Cardiac septum (tissue), 1 donor: ENCODE data around the gene C2orf81. TPM values are rescaled to one million over a fixed set of nuclear protein-coding genes. Genes with fewer than 3 reads are reported as not detected.
"Not testable (repeated sequence)": the region's sequence is repeated elsewhere in the genome, so short reads cannot be mapped to it uniquely, and the experiment has no call there.

Experiments
- DNase-seq: peaks from one replicate; pipeline ENCODE4 v3.0.0-alpha.2; 2020; ENCODE audit warnings: low spot score
- intact Hi-C: fragments of 100-400 bp; cut with DNase I; formaldehyde crosslinking; loops from one replicate; pipeline ENCODE4 v1.14.0; 2022
- total RNA-seq: library from RNA; stranded (reverse); fragmentation: NEBNext Ultra II Directional; extraction: Animal tissue kit (Norgen Biotek cat#: 25700); gene quantifications from one replicate; pipeline ENCODE4 v1.2.1, GENCODE V29; 2021
- donor health status: DM: no; HTN: no; CAD: no.

Gene C2orf81
- total RNA-seq, 1 donor from 2014 or later: 1.1 TPM

DNA sequence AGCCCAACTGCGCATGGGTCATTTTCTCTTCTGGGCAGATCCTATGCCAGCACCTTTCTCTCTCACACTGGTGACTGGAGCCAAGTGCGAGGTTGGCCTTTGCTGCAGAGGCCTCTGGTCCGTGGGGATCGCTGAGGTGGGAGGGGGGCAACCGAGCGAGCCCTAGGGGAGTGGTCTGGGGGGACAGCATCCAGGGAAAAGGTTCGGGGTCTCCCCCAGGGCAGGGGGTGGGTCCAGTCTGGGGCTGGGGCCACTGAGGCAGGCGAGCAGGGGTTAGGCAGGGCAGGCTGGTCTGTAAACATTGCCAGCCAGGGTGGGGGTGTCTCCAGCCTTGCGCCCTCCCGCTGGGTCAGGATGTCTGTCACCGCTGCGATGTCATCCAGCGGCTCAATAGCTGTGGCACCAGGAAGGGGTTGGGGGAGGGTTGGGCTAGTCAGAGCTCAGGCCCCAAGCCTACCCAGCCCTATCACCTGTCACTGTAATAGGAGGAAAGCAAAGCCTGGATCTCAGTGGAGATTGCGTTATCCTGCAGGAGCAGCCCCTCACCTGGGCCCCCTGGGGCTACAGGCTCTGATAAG is 4.9 kb upstream of the C2orf81 start:
- intact Hi-C loops: no loop called here
- DNase-seq: no peak

- intact Hi-C loops: no loop called here
- peak; percentile 38 for DNase-seq
Observed at GRCh38 chr2:74425523-74425922, 4.1 kb upstream of the C2orf81 start.

DNA sequence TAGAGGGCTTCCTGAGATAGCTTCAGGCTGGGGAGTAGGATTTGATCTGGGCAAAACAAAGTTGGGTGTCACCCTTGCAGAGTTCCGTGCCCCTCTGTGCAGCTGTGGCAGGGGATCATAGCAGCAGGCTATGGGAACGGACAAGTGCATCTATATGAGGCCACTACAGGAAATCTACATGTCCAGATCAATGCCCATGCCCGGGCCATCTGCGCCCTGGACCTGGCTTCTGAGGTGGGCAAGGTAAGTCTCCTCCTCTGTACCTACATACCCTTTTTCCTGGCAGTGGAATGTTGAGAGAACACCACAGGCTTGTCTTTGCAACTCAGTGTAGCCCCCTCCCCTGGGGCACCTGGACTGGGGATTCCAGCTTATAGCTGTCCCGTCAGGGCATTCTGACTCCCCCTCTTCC is 3.6 kb upstream of the C2orf81 start:
- peak; percentile 55 for DNase-seq
- intact Hi-C loops: no loop called here

GRCh38 chr2:74424139-74424992 is 2.9 kb upstream of the C2orf81 start:
- intact Hi-C loops: no loop called here

GRCh38 chr2:74423231-74424095 is 2.0 kb upstream of the C2orf81 start:
- intact Hi-C loops: no loop called here
- DNase-seq: no peak

More at GRCh38 chr2:74424139-74424992, 2.9 kb upstream of the C2orf81 start:
- DNase-seq: no peak

DNA sequence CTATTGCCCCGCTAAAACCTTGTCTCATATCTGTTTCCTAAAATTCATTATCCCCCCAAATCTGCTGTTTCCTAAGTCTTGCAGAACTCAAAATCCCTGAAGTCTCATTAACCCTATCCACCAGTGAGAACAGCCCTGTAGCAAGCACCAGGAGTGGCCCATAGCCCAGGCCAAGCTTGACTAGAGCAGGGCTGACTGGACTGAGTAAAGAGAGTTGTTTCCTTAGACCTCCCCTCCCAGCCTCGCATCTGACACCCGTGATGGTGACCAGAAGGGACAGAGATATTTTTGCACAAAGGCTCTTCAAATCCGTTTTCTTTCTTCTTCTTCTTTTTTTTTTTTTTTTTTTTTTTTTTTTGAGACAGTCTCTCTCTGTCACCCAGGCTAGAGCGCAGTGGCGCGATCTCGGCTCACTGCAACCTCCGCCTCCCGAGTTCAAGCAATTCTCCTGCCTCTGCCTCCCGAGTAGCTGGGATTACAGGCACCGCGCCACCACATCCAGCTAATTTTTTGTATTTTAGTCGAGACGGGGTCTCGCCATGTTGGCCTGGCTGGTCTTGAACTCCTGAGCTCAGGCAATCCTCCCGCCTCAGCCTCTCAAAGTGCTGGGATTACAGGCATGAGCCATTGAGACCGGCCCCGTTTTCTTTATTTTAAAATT is 846 bp downstream of the C2orf81 start:
- intact Hi-C loops, DNase-seq: not testable (repeated sequence)

GRCh38 chr2:74420006-74420405 is 1.4 kb downstream of the C2orf81 start:
- no peak for DNase-seq
- intact Hi-C loops: no loop called here

GRCh38 chr2:74419345-74419744 is 2.1 kb downstream of the C2orf81 start:
- no peak for DNase-seq
- intact Hi-C loops: no loop called here

DNA sequence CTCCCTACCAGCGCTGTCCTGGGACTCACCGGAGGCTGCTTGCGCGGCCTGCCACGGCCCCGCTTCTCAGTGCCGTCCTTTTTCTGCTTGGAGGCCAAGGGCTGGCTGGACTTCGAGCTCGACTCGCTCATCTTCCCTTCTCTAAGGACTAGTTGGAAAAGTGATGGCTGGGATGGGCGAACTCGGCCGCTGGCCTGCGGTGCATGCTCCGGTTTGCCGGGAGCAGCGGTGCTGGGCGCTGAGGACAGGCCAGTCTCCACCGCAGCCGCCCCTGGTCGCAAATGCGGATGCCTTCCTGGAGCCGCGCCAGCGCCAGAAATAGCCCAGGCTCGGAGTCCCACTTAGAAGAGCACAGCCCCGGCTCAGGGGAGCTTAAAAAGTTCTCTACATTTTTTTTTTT is 3.1 kb downstream of the C2orf81 start:
- no peak for DNase-seq
- intact Hi-C loops: no loop called here

DNA sequence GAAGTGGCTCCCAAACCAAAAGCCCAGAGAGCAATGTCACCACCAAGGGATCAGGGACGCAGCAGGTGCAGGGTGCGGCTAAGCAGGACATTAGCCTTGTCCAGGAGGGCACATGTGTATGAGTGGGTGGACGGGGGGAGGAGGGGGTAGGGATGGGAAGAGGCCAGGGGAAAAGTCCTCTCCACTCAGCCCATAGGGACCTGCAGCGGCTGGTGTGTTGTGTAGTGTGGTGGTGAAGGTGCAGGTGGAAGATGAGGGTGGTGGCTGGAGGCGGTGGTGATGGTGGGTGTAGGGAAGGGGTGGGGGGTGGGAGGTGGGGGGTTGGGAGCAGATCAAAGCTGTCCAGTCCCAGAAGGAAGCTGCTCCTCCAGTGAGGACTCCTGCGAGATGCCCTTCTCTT is 3.7 kb downstream of the C2orf81 start:
- intact Hi-C loops: no loop called here
- no peak for DNase-seq

- no peak for DNase-seq
- intact Hi-C loops: no loop called here
Observed at GRCh38 chr2:74417197-74417596, 4.2 kb downstream of the C2orf81 start.

DNA sequence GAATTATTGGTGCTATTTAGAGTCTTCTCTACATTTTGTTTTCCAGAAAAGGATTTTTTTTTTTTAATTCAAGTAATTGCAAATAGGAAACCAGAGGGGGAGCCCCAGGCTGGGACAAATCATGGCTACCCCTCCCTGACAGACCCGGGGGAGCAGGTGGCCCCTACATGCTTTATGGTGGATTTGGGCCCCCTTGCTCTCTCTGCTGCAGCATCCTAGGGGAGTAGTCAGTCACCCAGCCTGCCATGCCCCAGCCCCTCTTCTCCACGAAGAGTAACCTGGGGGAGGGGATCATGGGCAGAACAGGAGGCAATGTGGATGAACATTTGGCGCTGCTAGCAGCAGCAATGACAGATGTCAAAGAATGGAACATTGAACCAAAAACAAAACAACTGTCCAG is 4.6 kb downstream of the C2orf81 start:
- intact Hi-C loops: no loop called here
- DNase-seq: no peak

- no peak for DNase-seq
- intact Hi-C loops: no loop called here
Observed at GRCh38 chr2:74415762-74416395, 5.5 kb downstream of the C2orf81 start.

DNA sequence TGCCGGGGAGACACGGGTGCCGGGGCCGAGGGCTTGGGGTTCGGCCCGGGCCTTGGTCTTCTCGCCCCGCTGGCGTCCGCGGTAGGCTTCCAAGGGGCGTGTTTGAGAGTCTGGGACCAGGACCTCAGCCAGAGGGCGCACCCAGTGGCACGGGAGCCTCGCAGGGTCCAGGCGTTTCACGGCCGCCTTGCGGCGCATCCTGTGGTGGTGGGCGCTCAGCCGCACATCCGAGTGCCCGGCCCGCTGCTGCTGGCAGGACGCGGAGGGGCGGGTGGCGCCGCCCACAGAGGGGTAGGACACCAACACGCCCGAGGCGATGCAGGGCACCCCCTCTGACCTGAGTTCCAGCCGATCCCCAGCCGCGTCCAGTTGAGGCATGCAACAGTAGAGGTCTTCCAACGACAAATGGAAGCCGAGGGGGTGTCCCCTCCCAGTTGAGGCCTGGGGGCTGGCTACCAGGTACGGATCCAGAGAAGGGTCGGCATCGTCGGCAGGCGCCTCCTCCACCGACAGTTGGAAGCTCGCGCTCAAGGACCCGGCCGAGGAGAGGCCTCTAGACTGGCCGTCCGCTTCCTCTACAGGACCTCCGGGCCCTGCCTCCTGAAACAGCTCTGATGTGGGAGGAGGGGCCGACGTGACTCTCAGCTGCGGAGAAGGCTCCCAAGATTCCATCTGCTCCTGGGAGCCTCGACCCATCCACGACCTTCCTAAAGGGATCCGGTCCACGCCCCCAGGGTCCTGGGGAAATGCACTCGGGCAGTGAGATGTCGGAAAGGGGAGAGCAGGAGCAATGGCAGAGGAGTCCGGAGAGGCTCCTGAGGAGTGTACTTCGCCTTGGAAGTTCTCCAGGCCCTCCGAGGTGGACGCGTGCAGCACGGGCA is 6.3 kb downstream of the C2orf81 start:
- no peak for DNase-seq
- intact Hi-C loops: no loop called here

GRCh38 chr2:74414441-74414840 is 7.0 kb downstream of the C2orf81 start:
- no peak for DNase-seq
- intact Hi-C loops: no loop called here

GRCh38 chr2:74413001-74413698 is 8.3 kb downstream of the C2orf81 start:
- intact Hi-C loops: no loop called here
- DNase-seq: no peak

DNA sequence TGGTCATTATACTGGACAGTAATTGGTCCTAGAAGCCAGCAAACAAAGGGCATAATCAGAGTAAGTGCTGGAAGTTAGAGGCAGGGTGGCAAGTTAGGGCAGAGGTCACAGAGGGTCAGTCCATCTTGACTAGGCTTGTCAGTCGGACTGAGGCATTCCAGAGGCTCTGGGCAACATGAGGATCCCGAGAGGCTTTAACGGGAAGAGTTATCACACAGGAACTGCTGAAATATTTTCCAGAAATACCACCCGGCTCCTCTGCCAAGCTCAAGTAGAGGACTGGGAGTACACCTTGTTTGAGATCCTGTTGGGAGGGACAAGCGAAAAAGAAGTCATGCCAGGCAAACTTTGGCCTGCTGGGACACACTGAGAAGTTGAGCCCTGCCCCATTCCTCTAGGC is 13.7 kb downstream of the C2orf81 start:
- no peak for DNase-seq
- intact Hi-C loops: no loop called here

DNA sequence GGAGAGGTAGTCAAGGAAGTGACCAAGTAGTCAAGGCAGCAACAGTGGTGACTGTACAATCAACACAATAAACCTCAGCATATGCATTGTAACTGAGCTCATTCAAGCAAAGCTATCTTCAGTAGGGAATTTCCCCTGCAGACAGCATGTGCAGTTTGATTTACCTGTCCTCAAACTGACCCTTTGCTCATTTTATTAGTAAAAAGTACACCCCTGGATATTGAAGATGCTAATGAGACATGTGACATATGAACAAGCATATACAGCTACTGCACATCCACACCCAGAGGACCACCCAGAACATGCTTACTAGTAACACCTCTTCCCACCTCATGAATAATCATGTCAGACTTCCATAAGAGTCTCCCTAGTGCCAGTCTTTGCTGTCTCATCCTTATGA is 15.4 kb downstream of the C2orf81 start:
- no peak for DNase-seq
- intact Hi-C loops: no loop called here
